NCI-H146 treated with DMSO at 0.1 percent for 48 hours (cell line): ENCODE measurements around the gene ZCWPW1.
A peak's percentile ranks its signal among the peaks of the same experiment; 100 is the strongest.

ENCODE experiments used
- DNase-seq: peaks from one replicate; lab custom pipeline; 2025; ENCODE audit not compliant: unreplicated experiment; lab: John Stamatoyannopoulos, UW

The ZCWPW1 gene

GRCh38 chr7:100428199-100428966 is at the start of gene ZCWPW1:
Gene ZCWPW1, minus strand, starts transcription at chr7:100428703. Its CDS starts 8,054 bp downstream, at chr7:100420649.
- peak; percentile 93 for DNase-seq

- DNase-seq = no peak
Observed at GRCh38 chr7:100477871-100478267, 49.4 kb upstream of the ZCWPW1 start.

- DNase-seq = no peak
Observed at GRCh38 chr7:100476903-100477870, 48.7 kb upstream of the ZCWPW1 start.

GRCh38 chr7:100476101-100476780 is 47.7 kb upstream of the ZCWPW1 start:
- no peak for DNase-seq

GRCh38 chr7:100475549-100475948 is 47.0 kb upstream of the ZCWPW1 start:
- DNase-seq = no peak

- no peak for DNase-seq
Observed at GRCh38 chr7:100472854-100473499, 44.5 kb upstream of the ZCWPW1 start.

GRCh38 chr7:100472121-100472851 is 43.8 kb upstream of the ZCWPW1 start:
- DNase-seq = no peak

GRCh38 chr7:100471021-100471420 is 42.5 kb upstream of the ZCWPW1 start:
- no peak for DNase-seq

- DNase-seq = peak; percentile 27
Observed at GRCh38 chr7:100469227-100470044, 40.9 kb upstream of the ZCWPW1 start.

GRCh38 chr7:100467638-100468373 is 39.3 kb upstream of the ZCWPW1 start:
- no peak for DNase-seq

- no peak for DNase-seq
Observed at GRCh38 chr7:100466653-100467605, 38.4 kb upstream of the ZCWPW1 start.

- no peak for DNase-seq
Observed at GRCh38 chr7:100465702-100466311, 37.3 kb upstream of the ZCWPW1 start.

GRCh38 chr7:100465299-100465698 is 36.8 kb upstream of the ZCWPW1 start:
- DNase-seq = no peak

GRCh38 chr7:100464791-100465190 is 36.3 kb upstream of the ZCWPW1 start:
- DNase-seq = no peak

- DNase-seq = no peak
Observed at GRCh38 chr7:100464210-100464660, 35.7 kb upstream of the ZCWPW1 start, which contains the start of gene SPACDR. Gene SPACDR, minus strand, starts transcription at chr7:100464260. Its CDS starts 235 bp downstream, at chr7:100464025.

- no peak for DNase-seq
Observed at GRCh38 chr7:100457033-100457432, 28.5 kb upstream of the ZCWPW1 start.

- DNase-seq = no peak
Observed at GRCh38 chr7:100456562-100456961, 28.1 kb upstream of the ZCWPW1 start.
